IPS-15b (cell line): ENCODE results near the gene CEMP1.

Experiments
- H3K27me3 ChIP-seq: one replicate; pipeline ENCODE4 v1.6.1; 2013; ENCODE audit warnings: low read length; ENCODE audit not compliant: control insufficient read depth, insufficient read depth
- H3K36me3 ChIP-seq: one replicate; pipeline ENCODE4 v1.6.1; 2013; ENCODE audit warnings: low read length; ENCODE audit not compliant: control insufficient read depth, insufficient read depth
- H3K4me1 ChIP-seq: one replicate; pipeline ENCODE4 v1.6.1; 2013; ENCODE audit warnings: mild to moderate bottlenecking, low read length; ENCODE audit not compliant: control insufficient read depth, insufficient read depth
- H3K4me3 ChIP-seq: one replicate; pipeline ENCODE4 v1.5.1; 2013; ENCODE audit warnings: low read depth, low read length
- H3K9ac ChIP-seq: one replicate; pipeline ENCODE4 v1.6.1; 2013; ENCODE audit warnings: low read depth, mild to moderate bottlenecking, low read length
- H3K9me3 ChIP-seq: one replicate; pipeline ENCODE4 v1.6.1; 2013; ENCODE audit warnings: mild to moderate bottlenecking, low read length; ENCODE audit not compliant: control insufficient read depth, insufficient read depth

Gene CEMP1

DNA sequence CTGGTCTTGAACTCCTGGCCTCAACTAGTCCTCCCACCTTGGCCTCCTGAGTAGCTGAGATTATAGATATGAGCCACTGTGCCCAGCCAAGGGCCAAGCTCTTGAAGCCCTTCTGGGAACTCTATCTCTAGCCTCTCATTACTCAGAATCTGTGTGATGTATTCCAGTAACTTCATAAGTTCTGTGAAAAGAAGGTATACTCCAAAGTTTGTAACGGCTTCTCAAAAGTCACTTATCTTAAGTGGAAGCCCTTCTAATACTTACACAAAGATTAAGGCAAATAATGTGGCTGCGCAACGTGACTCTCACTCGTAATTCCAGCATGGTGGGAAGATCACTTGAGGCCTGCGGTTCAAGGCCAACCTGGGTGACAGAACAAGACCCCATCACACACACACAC, 36.6 kb downstream of the CEMP1 start:
- Histone ChIP-seq H3K9me3 (no peaks in the 10 kb centered on the region), H3K9ac (no peak overlapping the region), H3K27me3 (no peaks in the 10 kb centered on the region)

DNA sequence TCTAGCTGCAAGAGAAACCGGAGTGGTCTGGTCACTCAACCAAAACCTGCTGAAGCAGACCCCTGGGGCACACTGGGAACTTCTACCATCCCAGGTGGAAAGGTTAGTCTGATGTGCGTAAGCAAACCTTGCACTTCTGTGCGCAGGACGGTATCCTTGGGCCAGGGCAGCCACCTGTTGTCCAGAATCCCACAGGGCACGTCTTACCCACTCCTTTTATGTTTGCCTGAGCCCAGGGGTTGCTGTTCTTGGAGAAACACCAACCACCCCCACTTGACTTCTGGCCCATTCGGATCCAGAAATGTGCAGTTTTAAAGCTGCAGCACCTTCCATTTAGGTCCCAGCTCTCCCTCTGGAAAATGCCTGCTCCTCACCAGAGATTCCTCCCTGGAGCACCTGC, 37.6 kb downstream of the CEMP1 start:
- Histone ChIP-seq H3K4me3 (no peak overlapping the region), H3K36me3 (peaks cover 21% of the 10 kb centered on the region), H3K9ac (no peak overlapping the region), H3K27me3 (no peaks in the 10 kb centered on the region), H3K9me3 (no peaks in the 10 kb centered on the region), H3K4me1 (no peaks in the 10 kb centered on the region)

More for the DNA sequence above, 36.6 kb downstream of the CEMP1 start:
- Histone ChIP-seq H3K4me1 (no peaks in the 10 kb centered on the region), H3K36me3 (peaks cover 27% of the 10 kb centered on the region), H3K4me3 (no peak overlapping the region)

DNA sequence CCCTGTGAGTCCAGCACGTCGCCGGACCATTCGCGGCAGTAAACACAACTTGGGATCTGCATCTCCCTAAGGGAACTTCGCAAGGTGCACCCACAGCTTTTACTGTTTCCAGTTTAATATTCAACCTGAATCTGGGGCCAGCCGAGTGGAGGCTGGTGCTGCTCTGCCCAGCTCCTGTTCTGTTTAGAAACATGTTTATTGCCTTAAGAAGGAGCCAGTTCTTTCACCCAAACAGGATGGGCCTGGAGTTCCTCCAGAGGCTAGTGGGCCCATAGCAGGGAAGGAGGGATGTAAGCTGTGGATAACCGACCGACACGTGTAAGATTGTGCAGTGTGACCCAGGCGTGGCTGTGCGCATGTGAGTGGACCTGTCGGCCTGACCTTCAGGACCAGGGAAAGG, 38.9 kb downstream of the CEMP1 start:
- no peaks in the 10 kb centered on the region for H3K9me3 ChIP-seq
- peaks cover 12% of the 10 kb centered on the region for H3K36me3 ChIP-seq
- H3K9ac ChIP-seq, result no peak overlapping the region
- no peaks in the 10 kb centered on the region for H3K27me3 ChIP-seq
- no peak overlapping the region for H3K4me3 ChIP-seq
- H3K4me1 ChIP-seq, result no peaks in the 10 kb centered on the region

DNA sequence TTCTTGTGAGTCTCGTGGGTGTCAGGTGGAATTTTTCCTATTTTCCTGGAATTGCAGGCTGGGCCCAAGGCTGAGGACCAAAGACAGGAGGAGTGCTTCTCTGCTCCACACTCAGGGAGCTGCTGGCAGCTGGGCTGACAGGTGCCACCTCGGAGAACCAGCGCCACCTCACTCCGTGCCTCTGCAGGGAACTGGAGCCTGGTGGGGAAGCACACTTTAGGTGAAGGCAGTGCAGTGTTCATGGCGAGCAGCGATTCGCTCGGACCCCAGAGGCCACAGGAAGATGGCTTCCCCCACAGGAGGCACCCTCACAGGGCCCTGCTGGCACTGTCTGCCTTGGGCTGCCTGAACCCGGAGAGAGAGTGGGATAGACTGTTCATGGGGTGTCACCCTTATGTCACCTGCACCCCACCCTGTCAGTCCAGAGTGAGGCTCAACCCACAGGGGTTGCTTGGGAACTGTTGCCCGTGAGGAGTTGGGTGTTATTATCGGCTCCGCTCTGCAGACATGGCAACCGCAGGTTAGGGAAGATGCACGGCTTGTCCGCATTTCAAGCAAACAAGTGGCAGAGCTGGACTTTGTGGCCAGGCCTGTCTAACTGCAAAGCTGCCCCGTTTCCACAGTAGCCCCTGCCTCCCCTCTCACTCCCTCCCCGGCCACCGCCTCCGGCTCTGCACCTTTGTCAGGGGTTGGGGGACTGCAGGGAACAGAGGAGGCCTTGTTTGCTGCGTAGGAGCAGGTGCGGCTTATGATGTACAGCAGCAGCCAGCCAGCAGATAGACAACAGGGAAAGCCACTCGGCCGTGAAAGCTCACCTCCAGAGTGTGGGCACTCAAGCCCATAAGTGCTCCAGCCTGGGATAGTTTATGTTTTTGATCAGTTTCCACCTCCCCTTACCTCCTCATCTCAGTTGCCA, 40.8 kb downstream of the CEMP1 start:
- no peaks in the 10 kb centered on the region for H3K4me1 ChIP-seq
- no peaks in the 10 kb centered on the region for H3K36me3 ChIP-seq
- H3K4me3 ChIP-seq, result no peak overlapping the region
- no peak overlapping the region for H3K9ac ChIP-seq
- H3K27me3 ChIP-seq, result no peaks in the 10 kb centered on the region
- no peaks in the 10 kb centered on the region for H3K9me3 ChIP-seq

DNA sequence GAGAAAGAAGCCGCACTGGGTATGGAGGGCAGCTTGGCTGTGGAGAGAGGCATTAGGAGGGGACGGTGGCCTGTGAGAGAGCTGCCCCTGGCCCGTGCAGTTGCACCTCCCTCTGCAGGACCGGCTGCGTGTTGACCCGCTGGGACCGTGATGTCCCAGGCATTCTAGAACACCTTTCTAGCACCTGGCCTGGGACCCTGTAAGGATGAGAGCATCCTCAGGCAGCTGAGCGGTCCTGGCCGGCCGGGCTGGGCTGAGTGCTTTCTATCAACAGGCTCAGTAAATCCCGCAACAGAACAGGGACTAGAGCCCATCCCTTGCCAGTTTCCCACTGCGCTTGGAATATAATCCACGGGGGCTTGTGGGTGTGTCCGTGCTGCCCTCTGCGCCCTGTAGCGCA, 41.6 kb downstream of the CEMP1 start:
- Histone ChIP-seq H3K4me1 (no peaks in the 10 kb centered on the region), H3K9ac (no peak overlapping the region), H3K36me3 (no peaks in the 10 kb centered on the region), H3K9me3 (no peaks in the 10 kb centered on the region), H3K27me3 (no peaks in the 10 kb centered on the region), H3K4me3 (no peak overlapping the region)

DNA sequence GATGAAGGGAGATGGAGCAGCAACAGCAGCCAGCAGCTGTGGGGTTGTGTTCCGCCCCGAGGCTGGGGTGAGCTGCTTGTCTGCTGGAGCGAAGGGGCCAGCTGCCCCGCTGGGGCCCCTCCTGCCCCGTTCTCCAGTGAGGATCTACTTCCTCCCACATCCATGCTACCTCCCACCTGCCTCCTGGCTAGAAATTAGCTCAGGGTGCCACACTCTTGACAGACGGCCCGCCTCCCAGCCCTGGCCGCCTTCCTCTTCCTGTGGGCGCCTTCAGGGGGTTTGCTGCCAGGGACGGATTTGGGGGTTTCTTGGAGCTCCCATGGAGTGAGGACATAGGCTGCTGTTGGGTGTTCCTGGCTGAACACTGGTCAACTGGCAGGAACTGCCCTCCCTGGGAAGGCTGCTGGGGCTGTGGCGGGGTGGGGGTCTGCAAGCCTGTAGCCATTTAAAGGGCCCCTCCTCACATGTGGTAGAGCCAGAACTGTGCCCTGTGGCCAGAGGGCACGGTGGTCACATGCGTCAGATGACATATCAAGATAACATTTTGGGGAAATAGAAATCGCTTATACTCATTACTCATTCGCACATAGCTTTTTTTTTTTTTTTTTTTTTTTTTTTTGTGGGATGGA, 43.2 kb downstream of the CEMP1 start:
- Histone ChIP-seq H3K4me3 (no peak overlapping the region), H3K27me3 (no peaks in the 10 kb centered on the region), H3K4me1 (no peaks in the 10 kb centered on the region), H3K9ac (no peak overlapping the region), H3K9me3 (no peaks in the 10 kb centered on the region), H3K36me3 (no peaks in the 10 kb centered on the region)

DNA sequence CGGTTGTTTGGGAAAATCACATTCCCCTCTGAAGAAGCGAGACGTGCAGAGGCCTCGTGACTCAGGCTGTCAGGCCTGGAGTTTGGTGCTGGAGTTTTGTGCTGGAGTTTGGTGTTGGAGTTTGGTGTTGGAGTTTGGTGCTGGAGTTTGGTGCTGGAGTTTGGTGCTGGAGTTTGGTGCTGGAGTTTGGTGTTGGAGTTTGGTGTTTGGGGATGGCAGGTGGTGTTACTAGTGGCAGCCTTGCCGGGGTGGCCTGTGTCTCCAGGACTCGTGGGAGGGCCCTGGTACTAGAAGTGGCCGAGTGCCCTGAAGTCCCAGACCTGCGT, 43.7 kb downstream of the CEMP1 start:
- no peaks in the 10 kb centered on the region for H3K27me3 ChIP-seq
- H3K4me1 ChIP-seq, result no peaks in the 10 kb centered on the region
- H3K4me3 ChIP-seq, result no peak overlapping the region
- H3K9me3 ChIP-seq, result no peaks in the 10 kb centered on the region
- H3K36me3 ChIP-seq, result no peaks in the 10 kb centered on the region
- no peak overlapping the region for H3K9ac ChIP-seq

DNA sequence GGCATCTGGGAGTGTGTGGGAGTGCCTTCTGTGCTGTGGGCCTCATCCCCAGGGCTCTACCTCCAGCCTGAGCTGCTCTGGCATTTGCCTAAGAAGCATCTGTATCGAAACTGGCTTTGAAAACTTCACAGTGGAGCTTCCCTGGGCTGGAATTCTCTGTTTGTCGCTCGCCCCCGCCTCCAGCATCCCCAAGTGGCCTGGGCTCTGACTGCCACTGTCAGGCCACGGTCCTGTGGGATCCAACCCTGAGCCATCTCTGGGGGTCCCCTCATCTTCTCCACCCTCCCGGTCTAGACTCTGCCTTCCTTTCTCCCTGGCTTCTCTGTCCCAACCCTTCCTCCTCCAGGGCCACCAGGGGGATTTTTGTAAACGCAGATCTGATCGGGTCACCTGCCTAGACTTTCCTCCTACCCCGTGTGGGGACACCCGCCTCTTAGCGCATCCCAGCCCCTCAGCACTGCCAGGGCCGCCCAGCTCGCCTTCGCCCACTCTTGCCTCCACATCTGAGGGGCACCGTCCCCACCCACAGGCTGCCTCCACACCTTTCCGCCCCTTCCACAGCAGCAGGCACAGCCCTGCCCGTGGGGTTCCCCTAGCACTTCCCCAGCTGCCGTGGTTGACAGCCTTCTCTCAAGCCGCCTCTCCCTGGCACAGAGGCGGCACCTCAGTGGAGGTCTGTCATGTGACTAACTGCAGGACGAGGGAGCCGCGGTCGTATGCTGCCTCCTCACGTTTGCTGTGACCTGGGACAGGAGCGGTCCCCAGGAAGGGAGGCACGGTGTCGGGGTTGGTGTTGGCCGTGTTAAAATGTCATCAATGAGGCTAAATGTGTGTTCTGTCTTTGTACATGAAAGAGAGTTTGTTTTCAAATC, 44.3 kb downstream of the CEMP1 start:
- no peak overlapping the region for H3K4me3 ChIP-seq
- no peak overlapping the region for H3K9ac ChIP-seq
- no peaks in the 10 kb centered on the region for H3K4me1 ChIP-seq
- H3K27me3 ChIP-seq, result no peaks in the 10 kb centered on the region
- H3K9me3 ChIP-seq, result no peaks in the 10 kb centered on the region
- no peaks in the 10 kb centered on the region for H3K36me3 ChIP-seq

DNA sequence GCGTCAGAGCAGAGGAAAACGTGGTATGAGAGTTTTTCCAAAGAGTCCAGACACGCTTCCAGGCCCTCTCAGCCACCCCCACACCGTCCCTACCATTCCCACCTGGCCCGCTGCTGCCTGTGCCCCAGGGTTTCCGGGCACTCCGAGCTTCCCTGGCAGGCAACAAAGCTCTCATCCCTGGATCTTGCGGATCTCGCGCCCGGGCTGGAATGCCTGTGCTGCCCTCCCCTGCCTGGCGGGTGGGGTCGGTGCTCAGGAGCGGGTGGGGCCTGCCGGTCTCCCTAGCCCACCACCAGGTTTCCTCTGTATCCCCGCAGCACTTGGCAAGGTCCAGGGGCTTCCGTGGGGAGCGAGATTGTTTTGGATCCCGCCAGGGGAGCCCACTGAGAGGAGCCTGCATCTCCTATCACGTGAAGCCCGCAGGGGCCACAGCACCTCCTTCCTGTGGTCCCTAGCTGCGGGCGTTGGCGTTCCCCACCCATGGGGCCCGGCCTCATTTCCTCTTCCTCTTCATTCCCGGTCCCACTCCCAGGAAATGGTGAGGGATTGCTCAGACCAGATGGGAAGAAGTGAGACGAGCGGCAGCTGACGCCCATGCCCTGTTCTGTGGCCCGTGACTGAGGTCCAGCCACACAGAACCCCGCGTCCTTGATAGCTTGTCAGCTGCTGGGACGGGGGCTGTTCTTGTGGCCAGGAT, 45.2 kb downstream of the CEMP1 start:
- no peaks in the 10 kb centered on the region for H3K27me3 ChIP-seq
- no peaks in the 10 kb centered on the region for H3K4me1 ChIP-seq
- H3K36me3 ChIP-seq, result no peaks in the 10 kb centered on the region
- H3K4me3 ChIP-seq, result no peak overlapping the region
- no peak overlapping the region for H3K9ac ChIP-seq
- no peaks in the 10 kb centered on the region for H3K9me3 ChIP-seq

DNA sequence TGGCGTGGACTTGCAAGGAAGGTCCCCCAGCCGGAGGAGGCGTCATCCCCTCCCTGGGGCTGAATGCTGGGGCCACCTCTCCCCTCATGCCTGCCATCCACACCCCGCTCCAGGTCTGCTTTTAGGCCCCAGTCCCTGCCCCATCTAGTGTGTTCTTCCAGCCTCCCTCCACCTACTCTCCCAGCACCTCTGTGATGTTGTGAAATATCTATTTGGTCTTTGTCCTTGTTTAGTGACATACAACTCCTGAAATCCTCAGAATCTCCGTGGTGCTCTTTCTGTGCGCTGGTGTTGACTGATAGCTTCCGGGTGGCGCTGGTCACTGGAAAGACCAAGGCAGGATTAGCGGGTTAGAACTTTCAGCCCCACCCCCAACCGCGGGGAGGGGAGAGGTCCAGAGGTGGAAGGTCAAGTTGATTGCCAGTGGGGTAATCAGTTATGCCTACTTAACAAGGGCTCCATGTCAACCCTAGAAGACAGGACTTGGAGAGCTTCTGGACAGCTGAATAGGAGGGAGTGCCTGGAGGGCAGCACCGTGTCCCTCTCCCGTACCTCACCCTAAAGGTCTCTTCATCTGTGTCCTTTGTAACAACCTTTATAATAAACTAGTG, 46.2 kb downstream of the CEMP1 start:
- Histone ChIP-seq H3K9me3 (no peaks in the 10 kb centered on the region), H3K27me3 (no peaks in the 10 kb centered on the region), H3K4me3 (no peak overlapping the region), H3K36me3 (no peaks in the 10 kb centered on the region), H3K4me1 (no peaks in the 10 kb centered on the region), H3K9ac (no peak overlapping the region)
